ENCODE data around the gene ASPN.

- TF ChIP-seq CTCF (IDR thresholded peaks at IDR 0.05) (no peak), POLR2A (IDR thresholded peaks at IDR 0.05) (no peak), POLR2AphosphoS5 (IDR thresholded peaks at IDR 0.05) (no peak)
Observed at GRCh38 chr9:92482805-92483204, 499 bp upstream of the ASPN start.

All from breast epithelium (tissue), 3 donors.